Gastroesophageal sphincter (tissue), 4 donors: ENCODE results near the gene CCS. TPM values are rescaled to one million over a fixed set of nuclear protein-coding genes. Genes with fewer than 3 reads are reported as not detected.

Experiments
- ATAC-seq: fragments of 150-250 bp; one replicate; pipeline ENCODE4 v1.9.1; 2016; ENCODE audit warnings: mild to moderate bottlenecking, moderate library complexity
- H3K27ac ChIP-seq, 4 donors: fragments of 200-600 bp; sonication (generic) in 3 of 4; 1 replicate in 3 of 4; 2 replicates in 1 of 4; pipeline ENCODE4 v1.5.1; 2016 to 2019
- H3K27me3 ChIP-seq: fragments of 200-600 bp; sonication (generic); one replicate; pipeline ENCODE4 v1.5.1; 2019
- H3K36me3 ChIP-seq, 2 donors: fragments of 200-600 bp; sonication (generic); one replicate each; pipeline ENCODE4 v1.5.1; 2019; ENCODE audit warnings: control low read depth in 1 of 2
- H3K4me1 ChIP-seq, 3 donors: fragments of 200-600 bp; sonication (generic); 1 replicate in 2 of 3; 2 replicates in 1 of 3; pipeline ENCODE4 v1.5.1; 2016 to 2019; ENCODE audit warnings: control low read depth in 2 of 3
- H3K4me3 ChIP-seq, 2 donors: fragments of 200-600 bp; sonication (generic); one replicate each; pipeline ENCODE4 v1.5.1; 2019; ENCODE audit warnings: mild to moderate bottlenecking in 1 of 2, moderate library complexity in 1 of 2
- H3K9me3 ChIP-seq, 3 donors: fragments of 200-600 bp; sonication (generic); one replicate each; pipeline ENCODE4 v1.5.1; 2017 to 2019; ENCODE audit warnings: control low read depth in 2 of 3
- EP300 ChIP-seq: sonication (generic); formaldehyde crosslinking; IDR thresholded peaks from one replicate; pipeline ENCODE4 v1.6.1; 2017; ENCODE audit warnings: antibody characterized with exemption, mild to moderate bottlenecking
- POLR2A ChIP-seq, 2 donors: fragments of 450-650 bp; IDR thresholded peaks; one replicate each; pipeline ENCODE4 v1.6.1; 2017; ENCODE audit warnings: antibody characterized with exemption in 2 of 2, mild to moderate bottlenecking in 2 of 2, moderate library complexity in 1 of 2
- POLR2AphosphoS5 ChIP-seq: sonication (generic); formaldehyde crosslinking; IDR thresholded peaks from one replicate; pipeline ENCODE4 v1.6.1; 2017; ENCODE audit warnings: antibody characterized with exemption
- WGBS, 2 donors: methylation state at CpG; one replicate each; pipeline ENCODE4 v1.1.5; 2018; ENCODE audit warnings: low coverage in 1 of 2; 5-methylcytosine and 5-hydroxymethylcytosine counted together
- total RNA-seq, 4 donors: library from RNA; depleted of rRNA; stranded (reverse); fragments of >200 nt; gene quantifications; one replicate each; pipeline ENCODE4 v1.1.0, GENCODE V29; 2016
- TF ChIP-seq, protein P1 (sequence below), 4 experiments: fragments of 200-600 bp in 2 of 4; fragments of 450-650 bp in 2 of 4; sonication (generic) in 1 of 4; IDR thresholded peaks; one replicate each; pipeline ENCODE4 v1.5.1; 2017 to 2019; ENCODE audit warnings: antibody characterized with exemption in 4 of 4, mild to moderate bottlenecking in 2 of 4, moderate library complexity in 2 of 4

Gene CCS
- total RNA-seq, 4 donors from 2014 or later = 28.1 to 41.7 (median 33.9) TPM

DNA sequence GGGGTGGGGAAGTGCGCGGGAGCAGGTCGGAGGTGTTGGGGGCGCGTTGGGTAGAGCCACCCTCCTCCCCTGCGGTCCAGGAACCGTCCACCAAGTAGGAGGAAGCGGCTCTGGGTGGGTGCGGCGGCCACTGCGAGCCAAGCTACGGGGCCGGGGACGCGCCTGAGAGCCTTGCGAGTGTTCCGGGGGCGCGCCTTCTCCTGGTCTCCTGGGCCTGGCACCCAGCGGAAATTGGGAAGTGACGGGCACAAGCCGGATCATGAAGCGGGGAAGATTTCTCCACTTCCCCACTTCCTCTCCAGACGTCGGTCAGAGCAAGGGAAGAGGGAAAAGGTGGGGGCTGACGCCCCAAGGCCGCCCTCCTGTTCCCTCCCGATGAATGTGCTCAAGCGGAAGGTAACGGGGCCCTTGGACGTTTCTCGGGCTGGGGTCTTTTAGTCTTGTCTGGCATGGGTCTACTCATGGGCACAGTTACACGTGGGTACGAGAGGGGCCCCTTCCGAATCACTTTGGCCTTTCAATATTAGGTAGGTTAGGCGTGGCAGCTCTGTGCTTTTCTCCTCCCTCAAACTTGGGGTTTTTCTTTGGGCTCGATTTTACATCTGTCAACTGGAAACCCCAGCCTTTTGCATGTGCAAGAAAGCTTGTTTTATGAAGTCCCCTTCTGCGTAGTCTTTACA is 24.3 kb downstream of the CCS start:
- H3K4me3 ChIP-seq = peak overlapping the region; percentile 71 to 90
- peak; percentile 29 for ATAC-seq
- H3K4me1 ChIP-seq = peaks cover 0 to 60% (median 21%) of the 10 kb centered on the region in 3 donors
- TF ChIP-seq, protein P1, sequence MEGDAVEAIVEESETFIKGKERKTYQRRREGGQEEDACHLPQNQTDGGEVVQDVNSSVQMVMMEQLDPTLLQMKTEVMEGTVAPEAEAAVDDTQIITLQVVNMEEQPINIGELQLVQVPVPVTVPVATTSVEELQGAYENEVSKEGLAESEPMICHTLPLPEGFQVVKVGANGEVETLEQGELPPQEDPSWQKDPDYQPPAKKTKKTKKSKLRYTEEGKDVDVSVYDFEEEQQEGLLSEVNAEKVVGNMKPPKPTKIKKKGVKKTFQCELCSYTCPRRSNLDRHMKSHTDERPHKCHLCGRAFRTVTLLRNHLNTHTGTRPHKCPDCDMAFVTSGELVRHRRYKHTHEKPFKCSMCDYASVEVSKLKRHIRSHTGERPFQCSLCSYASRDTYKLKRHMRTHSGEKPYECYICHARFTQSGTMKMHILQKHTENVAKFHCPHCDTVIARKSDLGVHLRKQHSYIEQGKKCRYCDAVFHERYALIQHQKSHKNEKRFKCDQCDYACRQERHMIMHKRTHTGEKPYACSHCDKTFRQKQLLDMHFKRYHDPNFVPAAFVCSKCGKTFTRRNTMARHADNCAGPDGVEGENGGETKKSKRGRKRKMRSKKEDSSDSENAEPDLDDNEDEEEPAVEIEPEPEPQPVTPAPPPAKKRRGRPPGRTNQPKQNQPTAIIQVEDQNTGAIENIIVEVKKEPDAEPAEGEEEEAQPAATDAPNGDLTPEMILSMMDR (IDR thresholded peaks at IDR 0.05) = no peak
- TF ChIP-seq POLR2AphosphoS5 = peak; percentile 5
- peak overlapping the region; percentile 88 to 98 (median 96) for H3K27ac ChIP-seq
- WGBS, 2 donors = 0 to 4% methylated on average over 6 of the region's 38 CpGs
- no peaks in the 10 kb centered on the region for H3K36me3 ChIP-seq
- H3K9me3 ChIP-seq = no peaks in the 10 kb centered on the region
- no peaks in the 10 kb centered on the region for H3K27me3 ChIP-seq

- Histone ChIP-seq H3K4me3 (peak overlapping the region; percentile 71 to 90), H3K4me1 (peaks cover 6 to 79% (median 35%) of the 10 kb centered on the region in 3 donors), H3K36me3 (peaks cover 0 to 9% of the 10 kb centered on the region in 2 donors), H3K9me3 (no peaks in the 10 kb centered on the region), H3K27me3 (no peaks in the 10 kb centered on the region), H3K27ac (peak overlapping the region; percentile 88 to 98 (median 96))
- ATAC-seq = no peak
- 20 to 32% methylated on average over 4 of the region's 4 CpGs for WGBS, 2 donors
- TF ChIP-seq POLR2A (IDR thresholded peaks at IDR 0.05) = no peak
- peak; percentile 89 for TF ChIP-seq POLR2AphosphoS5
- no peak for TF ChIP-seq EP300
- TF ChIP-seq, protein P1 (IDR thresholded peaks at IDR 0.05) = no peak
These were observed 26.1 kb downstream of the CCS start for GRCh38 chr11:66619080-66619554.

GRCh38 chr11:66624450-66624849 is 31.5 kb downstream of the CCS start:
- Histone ChIP-seq H3K36me3 (peaks cover 0 to 63% of the 10 kb centered on the region in 2 donors), H3K27ac (peak overlapping the region; percentile 7 to 98 (median 92)), H3K4me3 (no peak overlapping the region), H3K9me3 (no peaks in the 10 kb centered on the region), H3K4me1 (peaks cover 6 to 88% (median 35%) of the 10 kb centered on the region in 3 donors), H3K27me3 (no peaks in the 10 kb centered on the region)
- WGBS, 2 donors = 80% methylated on average over 1 of the region's 16 CpGs; no CpG with 5 or more reads in 1 of the 2 donors
- no peak for ATAC-seq
- TF ChIP-seq, protein P1 (IDR thresholded peaks at IDR 0.05) = no peak

DNA sequence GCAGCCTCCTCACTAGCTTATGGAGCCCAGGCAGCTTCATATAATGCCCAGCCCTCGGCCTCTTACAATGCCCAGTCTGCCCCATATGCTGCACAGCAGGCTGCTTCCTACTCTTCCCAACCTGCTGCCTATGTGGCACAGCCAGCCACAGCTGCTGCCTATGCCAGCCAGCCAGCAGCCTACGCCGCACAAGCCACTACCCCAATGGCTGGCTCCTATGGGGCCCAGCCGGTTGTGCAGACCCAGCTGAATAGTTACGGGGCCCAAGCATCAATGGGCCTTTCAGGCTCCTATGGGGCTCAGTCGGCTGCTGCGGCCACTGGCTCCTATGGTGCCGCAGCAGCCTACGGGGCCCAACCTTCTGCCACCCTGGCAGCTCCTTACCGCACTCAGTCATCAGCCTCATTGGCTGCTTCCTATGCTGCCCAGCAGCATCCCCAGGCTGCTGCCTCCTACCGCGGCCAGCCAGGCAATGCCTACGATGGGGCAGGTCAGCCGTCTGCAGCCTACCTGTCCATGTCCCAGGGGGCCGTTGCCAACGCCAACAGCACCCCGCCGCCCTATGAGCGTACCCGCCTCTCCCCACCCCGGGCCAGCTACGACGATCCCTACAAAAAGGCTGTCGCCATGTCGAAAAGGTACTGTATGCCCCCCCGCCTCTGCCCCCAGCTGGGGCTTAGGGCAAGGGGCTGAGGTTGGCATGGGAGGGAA is 32.2 kb downstream of the CCS start:
- ATAC-seq = no peak
- TF ChIP-seq POLR2A (IDR thresholded peaks at IDR 0.05) = no peak
- no peak for TF ChIP-seq EP300
- TF ChIP-seq, protein P1 (IDR thresholded peaks at IDR 0.05) = no peak
- no peak for TF ChIP-seq POLR2AphosphoS5
- Histone ChIP-seq H3K36me3 (peaks cover 0 to 70% of the 10 kb centered on the region in 2 donors), H3K9me3 (no peaks in the 10 kb centered on the region), H3K27me3 (no peaks in the 10 kb centered on the region), H3K4me3 (no peak overlapping the region), H3K4me1 (peaks cover 6 to 84% (median 30%) of the 10 kb centered on the region in 3 donors), H3K27ac (peak overlapping the region in 3 of 4 donors; percentile 90 to 98 (median 94))
- WGBS, 2 donors = 75% methylated on average over 4 of the region's 26 CpGs; no CpG with 5 or more reads in 1 of the 2 donors
